Measurements from ENCODE around the gene RAI1. TPM values are rescaled to one million over a fixed set of nuclear protein-coding genes. Genes with fewer than 3 reads are reported as not detected.
A peak's percentile ranks its signal among the peaks of the same experiment; 100 is the strongest.
"Not testable (repeated sequence)": the region's sequence is repeated elsewhere in the genome, so short reads cannot be mapped to it uniquely, and the experiment has no call there.

The RAI1 gene
- total RNA-seq, 2 experiments from 2014 or later, result 25.0 to 25.5 TPM

- ATAC-seq (ENCODE audit: low read depth), result no peak
- Mint-ChIP-seq H3K4me3 (no peak overlapping the region), H3K27me3 (peaks cover 5% of the 10 kb centered on the region), H3K36me3 (no peaks in the 10 kb centered on the region), H3K9me3 (no peaks in the 10 kb centered on the region), H3K4me1 (peaks cover 29% of the 10 kb centered on the region), H3K27ac (no peak overlapping the region)
- no peak for DNase-seq
- POLR2A ChIA-PET, result no interaction called here
Measured at GRCh38 chr17:17668358-17668757, 12.9 kb upstream of the RAI1 start.

DNA sequence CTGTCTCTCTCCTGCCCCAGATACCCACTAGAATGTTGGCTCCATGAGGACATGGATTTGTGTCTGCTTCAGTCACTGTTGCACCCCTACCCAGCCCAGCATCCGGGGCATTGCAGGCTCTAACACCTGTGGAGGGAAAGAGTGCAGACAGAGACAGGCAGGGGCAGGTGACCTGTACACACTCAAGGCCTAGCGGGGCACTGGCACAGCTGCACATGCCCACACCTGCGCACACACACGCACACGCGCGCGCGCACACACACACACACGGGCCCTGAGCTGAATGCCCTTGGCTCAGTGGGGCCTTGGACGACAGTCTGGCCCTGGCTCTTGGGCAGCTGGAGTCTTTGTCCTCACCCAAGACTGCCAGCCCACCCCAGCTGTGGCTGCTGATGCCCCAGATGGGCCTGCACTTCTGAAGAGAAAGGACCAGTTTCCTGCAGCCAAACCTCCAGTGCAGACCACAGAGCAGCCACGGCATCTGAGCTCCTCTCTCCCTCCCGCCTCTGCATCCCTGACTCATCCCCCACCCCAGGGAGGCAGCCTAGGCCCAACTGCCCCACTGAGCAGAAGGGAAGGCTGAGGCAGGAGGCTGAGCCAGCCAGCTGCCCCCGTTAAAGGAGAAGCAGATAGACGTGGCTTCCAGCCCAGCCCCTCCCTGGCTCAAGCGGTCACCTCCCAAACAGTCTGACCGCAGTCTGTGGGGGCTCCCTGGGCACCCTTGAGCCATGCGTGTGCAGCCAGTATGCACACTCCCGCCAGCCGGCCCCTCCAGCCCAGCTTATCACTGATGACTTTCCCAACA lies 12.3 kb upstream of the RAI1 start:
- POLR2A ChIA-PET, result no interaction called here
- Mint-ChIP-seq H3K4me3 (no peak overlapping the region), H3K9me3 (no peaks in the 10 kb centered on the region), H3K36me3 (no peaks in the 10 kb centered on the region), H3K27ac (no peak overlapping the region), H3K4me1 (peaks cover 29% of the 10 kb centered on the region), H3K27me3 (peaks cover 6% of the 10 kb centered on the region)
- no peak for ATAC-seq (ENCODE audit: low read depth)
- no peak for DNase-seq

- H3K9me3 Mint-ChIP-seq, result no peaks in the 10 kb centered on the region
- POLR2A ChIA-PET, result no interaction called here
- no peak overlapping the region for H3K27ac Mint-ChIP-seq
Measured at GRCh38 chr17:17669580-17670235, 11.6 kb upstream of the RAI1 start.

GRCh38 chr17:17670701-17671305 lies 10.5 kb upstream of the RAI1 start:
- ATAC-seq (ENCODE audit: low read depth) (no peak), DNase-seq (no peak)
- no peak overlapping the region for H3K4me3 Mint-ChIP-seq
- no peaks in the 10 kb centered on the region for H3K36me3 Mint-ChIP-seq
- H3K4me1 Mint-ChIP-seq, result peaks cover 34% of the 10 kb centered on the region
- POLR2A ChIA-PET, result no interaction called here
- peaks cover 7% of the 10 kb centered on the region for H3K27me3 Mint-ChIP-seq
- H3K9me3 Mint-ChIP-seq, result no peaks in the 10 kb centered on the region
- no peak overlapping the region for H3K27ac Mint-ChIP-seq

More at GRCh38 chr17:17669580-17670235, 11.6 kb upstream of the RAI1 start:
- DNase-seq (no peak), ATAC-seq (ENCODE audit: low read depth) (no peak)
- H3K4me3 Mint-ChIP-seq, result no peak overlapping the region
- H3K36me3 Mint-ChIP-seq, result no peaks in the 10 kb centered on the region
- H3K4me1 Mint-ChIP-seq, result peaks cover 29% of the 10 kb centered on the region
- H3K27me3 Mint-ChIP-seq, result peaks cover 7% of the 10 kb centered on the region

DNA sequence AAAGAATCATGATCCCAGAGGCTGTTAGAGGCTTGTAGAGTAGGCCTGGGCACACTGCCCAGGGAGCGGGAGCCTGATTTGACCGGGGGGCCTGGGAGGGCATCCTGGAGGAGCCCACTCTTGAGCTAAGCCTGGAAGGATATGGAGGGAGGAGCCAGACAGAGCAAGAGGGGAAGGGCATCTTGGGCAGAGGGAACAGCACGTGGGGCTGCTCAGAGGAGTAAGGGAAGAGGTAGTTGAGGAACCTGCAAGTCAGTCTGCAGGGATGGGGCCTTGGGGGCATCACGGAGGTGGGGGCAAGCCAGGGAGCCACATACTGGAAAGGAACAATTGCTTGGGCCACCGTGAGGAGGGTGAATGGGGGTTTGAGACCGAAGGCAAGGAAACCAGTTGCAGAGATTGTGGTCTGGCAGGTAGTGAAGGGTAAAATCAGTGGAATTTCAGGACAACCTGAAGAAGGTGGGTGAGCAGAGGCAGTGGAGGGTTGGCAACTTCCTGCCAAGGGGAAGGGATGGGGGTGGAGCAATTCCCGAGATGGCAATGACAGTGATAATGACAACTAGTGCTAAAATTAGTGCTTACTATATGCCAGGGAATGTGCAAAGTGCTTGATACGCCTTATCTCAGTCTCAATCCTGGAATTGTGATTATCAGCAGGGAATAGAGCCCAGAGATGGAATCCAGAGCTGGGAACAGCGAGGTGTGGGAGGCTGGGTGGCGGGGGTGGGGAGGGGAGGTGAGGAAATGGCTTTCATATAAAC lies 9.7 kb upstream of the RAI1 start:
- no peak for ATAC-seq (ENCODE audit: low read depth)
- no peaks in the 10 kb centered on the region for H3K9me3 Mint-ChIP-seq

DNA sequence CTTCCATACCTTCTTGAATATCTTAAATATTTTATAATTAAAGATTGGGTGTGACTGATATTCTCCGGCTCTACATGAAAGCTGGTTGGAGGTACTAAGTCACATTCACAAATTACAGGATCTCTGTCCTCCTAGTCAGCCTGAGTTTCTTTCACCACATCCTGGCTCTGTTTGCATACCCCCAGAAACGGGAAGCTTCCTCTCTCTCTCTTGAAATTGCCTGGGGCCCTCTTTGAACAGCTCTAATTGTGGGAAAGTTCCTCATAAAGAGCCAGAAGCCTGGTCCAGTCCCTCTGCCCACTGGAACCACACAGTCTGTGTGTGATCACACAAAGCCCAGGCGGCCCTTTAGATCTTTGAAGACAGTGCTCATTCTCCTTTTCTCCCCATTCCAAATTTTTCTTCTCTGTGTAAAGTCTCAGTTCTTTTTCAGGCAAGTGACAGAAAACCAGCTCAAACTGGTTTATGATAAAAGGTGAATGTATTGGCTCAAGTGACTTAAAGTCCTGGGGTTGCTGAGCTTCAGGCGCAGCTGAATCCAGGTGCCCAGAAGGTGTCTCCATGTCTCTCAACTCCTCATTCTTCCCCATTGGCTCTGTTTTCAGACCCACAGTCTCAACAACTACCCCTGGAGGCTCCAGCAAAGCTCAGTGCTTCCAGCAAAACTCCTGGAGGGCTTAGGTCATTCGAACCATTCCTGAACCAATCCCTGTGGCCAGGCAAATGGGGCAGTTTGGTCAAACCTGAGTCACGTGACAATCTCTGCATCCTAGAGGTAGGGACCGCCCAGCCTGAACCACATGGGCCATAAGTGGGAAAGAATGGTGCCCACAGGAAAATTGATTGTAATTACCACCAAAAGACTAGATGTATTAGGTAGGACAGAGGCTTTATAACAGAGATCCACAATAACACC lies 8.5 kb upstream of the RAI1 start:
- POLR2A ChIA-PET, result interaction anchor here (0.6 to 1.4 kb wide), 4 partner anchors 10 to 358 kb away, joined by 3 to 9 read pairs (median 4); partner anchors contain the start of gene SREBF1
- H3K27me3 Mint-ChIP-seq, result peaks cover 5% of the 10 kb centered on the region
- ATAC-seq (ENCODE audit: low read depth) (peak; percentile 40), DNase-seq (no peak)
- no peaks in the 10 kb centered on the region for H3K9me3 Mint-ChIP-seq
- peak overlapping the region; percentile 51 for H3K27ac Mint-ChIP-seq
- peaks cover 51% of the 10 kb centered on the region for H3K4me1 Mint-ChIP-seq
- peak overlapping the region; percentile 51 for H3K4me3 Mint-ChIP-seq
- H3K36me3 Mint-ChIP-seq, result no peaks in the 10 kb centered on the region

More for the DNA sequence above, 9.7 kb upstream of the RAI1 start:
- Mint-ChIP-seq H3K27me3 (peaks cover 5% of the 10 kb centered on the region), H3K36me3 (no peaks in the 10 kb centered on the region), H3K27ac (no peak overlapping the region), H3K4me1 (peaks cover 42% of the 10 kb centered on the region), H3K4me3 (no peak overlapping the region)
- POLR2A ChIA-PET, result interaction anchor here (0.6 kb wide), 1 partner anchor 359 kb away, joined by 4 read pairs; no protein-coding TSS in a partner anchor
- no peak for DNase-seq

DNA sequence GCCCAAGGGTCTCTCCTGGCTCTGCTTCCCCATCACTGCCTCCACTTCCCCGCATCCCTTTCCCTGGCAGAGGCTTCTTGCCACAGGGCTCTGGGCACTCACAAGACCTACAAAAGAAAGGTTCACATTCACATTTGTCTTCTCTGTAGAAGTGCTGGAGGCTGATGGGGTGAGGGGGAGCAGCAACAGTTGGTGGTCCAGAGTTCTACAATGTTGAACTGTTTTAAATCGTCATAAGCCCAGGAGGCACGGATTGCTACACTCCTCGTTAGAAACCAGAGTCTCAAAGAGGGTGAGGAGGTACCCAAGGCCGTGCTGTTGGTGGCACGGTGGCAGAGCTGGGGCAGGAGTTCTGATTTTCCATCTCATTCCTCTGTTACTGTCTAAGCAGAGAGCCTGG lies 5.8 kb upstream of the RAI1 start:
- ATAC-seq (ENCODE audit: low read depth) (no peak), DNase-seq (no peak)
- Mint-ChIP-seq H3K9me3 (no peaks in the 10 kb centered on the region), H3K4me1 (peaks cover 50% of the 10 kb centered on the region), H3K4me3 (no peak overlapping the region), H3K27me3 (peaks cover 11% of the 10 kb centered on the region), H3K27ac (peak overlapping the region; percentile 27), H3K36me3 (no peaks in the 10 kb centered on the region)
- POLR2A ChIA-PET, result interaction anchor here (0.6 kb wide), 1 partner anchor 105 kb away, joined by 3 read pairs; no protein-coding TSS in a partner anchor

GRCh38 chr17:17675925-17676534 lies 5.2 kb upstream of the RAI1 start:
- peak overlapping the region; percentile 34 for H3K27ac Mint-ChIP-seq
- peak; percentile 54 for ATAC-seq (ENCODE audit: low read depth)
- peak; percentile 49 for DNase-seq
- H3K36me3 Mint-ChIP-seq, result no peaks in the 10 kb centered on the region
- H3K4me3 Mint-ChIP-seq, result peak overlapping the region; percentile 68
- H3K9me3 Mint-ChIP-seq, result no peaks in the 10 kb centered on the region
- POLR2A ChIA-PET, result no interaction called here
- peaks cover 52% of the 10 kb centered on the region for H3K4me1 Mint-ChIP-seq
- H3K27me3 Mint-ChIP-seq, result peaks cover 11% of the 10 kb centered on the region

DNA sequence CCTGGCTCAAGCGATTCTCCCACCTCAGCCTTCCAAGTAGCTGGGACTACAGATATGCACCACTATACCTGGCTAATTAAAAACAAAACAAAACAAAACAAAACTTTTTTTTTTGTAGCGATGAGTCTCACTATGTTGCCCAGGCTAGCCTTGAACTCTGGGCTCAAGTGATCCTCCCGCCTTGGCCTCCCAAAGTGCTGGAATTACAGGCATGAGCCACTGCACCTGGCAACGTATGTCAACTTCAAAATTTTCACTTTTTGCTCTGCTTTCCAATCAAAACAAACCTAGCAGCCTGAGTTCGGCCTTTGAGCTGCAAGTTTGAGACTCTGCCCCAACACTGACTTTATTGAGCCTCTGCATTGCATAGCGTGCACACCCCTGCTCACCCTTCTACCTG lies 4.5 kb upstream of the RAI1 start:
- DNase-seq (no peak), ATAC-seq (ENCODE audit: low read depth) (no peak)
- POLR2A ChIA-PET, result interaction anchor here (1.1 kb wide), 1 partner anchor 362 kb away, joined by 3 read pairs; the partner anchor contains the start of genes ATPAF2 and GID4
- Mint-ChIP-seq H3K27me3 (peaks cover 8% of the 10 kb centered on the region), H3K9me3 (no peaks in the 10 kb centered on the region), H3K36me3 (no peaks in the 10 kb centered on the region), H3K4me3 (peak overlapping the region; percentile 68), H3K4me1 (peaks cover 47% of the 10 kb centered on the region), H3K27ac (no peak overlapping the region)

GRCh38 chr17:17677299-17678040 lies 3.8 kb upstream of the RAI1 start:
- H3K9me3 Mint-ChIP-seq, result no peaks in the 10 kb centered on the region
- peaks cover 8% of the 10 kb centered on the region for H3K27me3 Mint-ChIP-seq
- H3K4me1 Mint-ChIP-seq, result peaks cover 43% of the 10 kb centered on the region
- H3K27ac Mint-ChIP-seq, result no peak overlapping the region
- DNase-seq (no peak), ATAC-seq (ENCODE audit: low read depth) (no peak)
- POLR2A ChIA-PET, result interaction anchor here (0.5 to 1.1 kb wide), 2 partner anchors 199 to 362 kb away, joined by 3 to 4 read pairs; partner anchors contain the start of genes ATPAF2 and GID4
- H3K4me3 Mint-ChIP-seq, result no peak overlapping the region
- H3K36me3 Mint-ChIP-seq, result no peaks in the 10 kb centered on the region

GRCh38 chr17:17678063-17678699 lies 3.1 kb upstream of the RAI1 start:
- H3K4me1 Mint-ChIP-seq, result peaks cover 36% of the 10 kb centered on the region
- H3K27me3 Mint-ChIP-seq; H3K4me3 Mint-ChIP-seq; H3K27ac Mint-ChIP-seq; H3K9me3 Mint-ChIP-seq; DNase-seq; H3K36me3 Mint-ChIP-seq; ATAC-seq (ENCODE audit: low read depth): not testable (repeated sequence)
- POLR2A ChIA-PET, result interaction anchor here (0.5 to 1.1 kb wide), 2 partner anchors 200 to 361 kb away, joined by 3 to 4 read pairs; partner anchors contain the start of genes ATPAF2 and GID4
